Gastrocnemius medialis (tissue), 4 donors: Measurements from ENCODE around the gene TDRKH. TPM values are rescaled to one million over a fixed set of nuclear protein-coding genes. Genes with fewer than 3 reads are reported as not detected.

ENCODE experiments used
- ATAC-seq, 2 donors: fragments of 150-250 bp; one replicate each; pipeline ENCODE4 v1.9.1; 2016
- DNase-seq, 2 donors: peaks; one replicate each; pipeline ENCODE4 v3.0.0-alpha.2; 2019
- H3K27ac ChIP-seq, 4 donors: fragments of 200-600 bp; sonication (generic); 1 replicate in 1 of 4; 2 replicates in 3 of 4; pipeline ENCODE4 v1.5.1; 2016 to 2018; ENCODE audit warnings: mild to moderate bottlenecking in 2 of 4, moderate library complexity in 1 of 4
- H3K27me3 ChIP-seq, 3 donors: fragments of 200-600 bp; sonication (generic) in 2 of 3; 1 replicate in 1 of 3; 2 replicates in 2 of 3; pipeline versions ENCODE4 v1.5.1 to v1.6.0; 2016 to 2019; ENCODE audit warnings: mild to moderate bottlenecking in 1 of 3, moderate library complexity in 1 of 3
- H3K36me3 ChIP-seq, 2 donors: fragments of 200-600 bp; sonication (generic) in 1 of 2; one replicate each; pipeline ENCODE4 v1.5.1; 2017 to 2018
- H3K4me1 ChIP-seq, 2 donors: fragments of 200-600 bp; sonication (generic) in 1 of 2; one replicate each; pipeline ENCODE4 v1.5.1; 2016 to 2017; ENCODE audit warnings: mild to moderate bottlenecking in 2 of 2
- H3K4me3 ChIP-seq, 4 donors: fragments of 200-600 bp; sonication (generic) in 3 of 4; 1 replicate in 1 of 4; 2 replicates in 3 of 4; pipeline ENCODE4 v1.5.1; 2016 to 2019; ENCODE audit warnings: mild to moderate bottlenecking in 2 of 4
- H3K9me3 ChIP-seq, 3 donors: fragments of 200-600 bp; sonication (generic) in 2 of 3; 1 replicate in 1 of 3; 2 replicates in 2 of 3; pipeline ENCODE4 v1.5.1; 2016 to 2019
- POLR2A ChIP-seq, 2 donors: fragments of 450-650 bp; IDR thresholded peaks; one replicate each; pipeline ENCODE4 v1.6.1; 2017; ENCODE audit warnings: antibody characterized with exemption in 2 of 2, mild to moderate bottlenecking in 2 of 2, moderate library complexity in 2 of 2
- in situ Hi-C, 4 donors: fragments of 200-750 bp; cut with MboI; loops; one replicate each; pipeline versions ENCODE4 v1.15.0 to v1.8.0; 2017; ENCODE audit warnings: low sequenced_read_pairs in 4 of 4
- intact Hi-C: fragments of 100-400 bp; cut with DNase I; formaldehyde crosslinking; loops from one replicate; pipeline ENCODE4 v1.15.1; 2023; ENCODE audit warnings: low total_unique reads
- total RNA-seq, 4 donors: library from RNA; depleted of rRNA; stranded (reverse); fragments of >200 nt; gene quantifications; one replicate each; pipeline versions ENCODE4 v1.1.0 to v1.2.3, GENCODE V29; 2016
- TF ChIP-seq, protein P1 (sequence below), 5 experiments: fragments of 450-650 bp in 3 of 5; fragments of 200-600 bp in 2 of 5; sonication (generic) in 2 of 5; IDR thresholded peaks in 4 of 5; conservative IDR thresholded peaks in 1 of 5; 1 replicate in 4 of 5; 2 replicates in 1 of 5; pipeline ENCODE4 v1.5.1; 2016 to 2019; ENCODE audit warnings: antibody characterized with exemption in 5 of 5, mild to moderate bottlenecking in 3 of 5, moderate library complexity in 3 of 5

Gene TDRKH
- total RNA-seq, 4 donors from 2014 or later, result 3.9 to 8.3 (median 4.6) TPM

DNA sequence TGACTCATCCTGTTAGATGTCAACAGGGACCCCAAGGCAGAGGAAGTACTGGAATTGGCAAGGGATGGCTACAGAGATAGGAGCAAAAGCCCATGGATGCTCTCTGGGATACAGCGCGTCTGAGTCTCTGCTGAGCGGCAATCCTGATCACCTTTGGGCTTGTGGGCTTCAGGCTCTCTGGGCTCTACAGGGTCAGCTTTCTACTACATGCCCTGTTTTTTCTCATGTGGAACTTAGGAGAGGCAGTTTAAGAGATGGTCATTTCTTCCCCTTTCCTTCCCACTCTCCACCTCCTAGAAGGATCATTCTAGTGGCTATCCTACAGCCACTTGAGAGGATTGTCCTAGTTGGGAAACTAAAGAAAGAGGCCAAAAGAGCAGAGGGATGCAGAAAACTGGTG lies 13.6 kb upstream of the TDRKH start:
- TF ChIP-seq POLR2A (IDR thresholded peaks at IDR 0.05), result no peak
- TF ChIP-seq, protein P1, sequence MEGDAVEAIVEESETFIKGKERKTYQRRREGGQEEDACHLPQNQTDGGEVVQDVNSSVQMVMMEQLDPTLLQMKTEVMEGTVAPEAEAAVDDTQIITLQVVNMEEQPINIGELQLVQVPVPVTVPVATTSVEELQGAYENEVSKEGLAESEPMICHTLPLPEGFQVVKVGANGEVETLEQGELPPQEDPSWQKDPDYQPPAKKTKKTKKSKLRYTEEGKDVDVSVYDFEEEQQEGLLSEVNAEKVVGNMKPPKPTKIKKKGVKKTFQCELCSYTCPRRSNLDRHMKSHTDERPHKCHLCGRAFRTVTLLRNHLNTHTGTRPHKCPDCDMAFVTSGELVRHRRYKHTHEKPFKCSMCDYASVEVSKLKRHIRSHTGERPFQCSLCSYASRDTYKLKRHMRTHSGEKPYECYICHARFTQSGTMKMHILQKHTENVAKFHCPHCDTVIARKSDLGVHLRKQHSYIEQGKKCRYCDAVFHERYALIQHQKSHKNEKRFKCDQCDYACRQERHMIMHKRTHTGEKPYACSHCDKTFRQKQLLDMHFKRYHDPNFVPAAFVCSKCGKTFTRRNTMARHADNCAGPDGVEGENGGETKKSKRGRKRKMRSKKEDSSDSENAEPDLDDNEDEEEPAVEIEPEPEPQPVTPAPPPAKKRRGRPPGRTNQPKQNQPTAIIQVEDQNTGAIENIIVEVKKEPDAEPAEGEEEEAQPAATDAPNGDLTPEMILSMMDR (IDR thresholded peaks at IDR 0.05 in 4 of 5, conservative IDR thresholded peaks at IDR 0.05 in 1 of 5), result no peak
- intact Hi-C loops, result no loop called here

DNA sequence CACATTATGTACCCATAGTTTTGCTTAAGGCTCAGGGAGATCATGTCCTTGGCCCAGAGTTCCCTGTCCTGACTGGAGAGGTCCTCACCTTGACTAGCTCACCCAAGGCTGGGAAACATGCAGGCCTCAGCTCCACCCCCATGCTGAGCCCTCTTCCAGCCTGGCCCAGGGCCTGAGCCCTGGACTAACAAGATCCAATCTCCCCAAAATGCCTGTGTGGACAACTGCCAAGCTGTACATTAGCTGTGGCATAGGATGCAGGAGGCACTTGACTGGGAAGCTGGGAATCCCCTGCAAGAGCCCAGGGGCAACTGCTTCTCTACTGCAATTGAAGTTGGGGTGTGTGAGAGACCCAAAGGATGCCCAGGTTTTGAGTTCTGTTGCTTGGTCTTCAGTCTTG lies 12.9 kb upstream of the TDRKH start:
- DNase-seq (no peak), ATAC-seq (peak in 1 of 2 donors; percentile 15)
- Histone ChIP-seq H3K27ac (peak overlapping the region in 2 of 4 donors; percentile 38 to 46), H3K36me3 (no peaks in the 10 kb centered on the region), H3K4me1 (peaks cover 3% of the 10 kb centered on the region in 2 donors), H3K27me3 (no peaks in the 10 kb centered on the region), H3K9me3 (no peaks in the 10 kb centered on the region), H3K4me3 (no peak overlapping the region)
- in situ Hi-C loops, result no loop called here
- no peak for TF ChIP-seq POLR2A (IDR thresholded peaks at IDR 0.05)
- TF ChIP-seq, protein P1 (IDR thresholded peaks at IDR 0.05 in 4 of 5, conservative IDR thresholded peaks at IDR 0.05 in 1 of 5), result no peak
- intact Hi-C loops, result no loop called here

More for the DNA sequence above, 13.6 kb upstream of the TDRKH start:
- H3K27me3 ChIP-seq, result no peaks in the 10 kb centered on the region
- H3K4me1 ChIP-seq, result peaks cover 3% of the 10 kb centered on the region in 2 donors
- no peak overlapping the region for H3K4me3 ChIP-seq
- in situ Hi-C loops, result no loop called here
- no peaks in the 10 kb centered on the region for H3K36me3 ChIP-seq
- H3K27ac ChIP-seq, result no peak overlapping the region
- DNase-seq (no peak), ATAC-seq (no peak)
- no peaks in the 10 kb centered on the region for H3K9me3 ChIP-seq

DNA sequence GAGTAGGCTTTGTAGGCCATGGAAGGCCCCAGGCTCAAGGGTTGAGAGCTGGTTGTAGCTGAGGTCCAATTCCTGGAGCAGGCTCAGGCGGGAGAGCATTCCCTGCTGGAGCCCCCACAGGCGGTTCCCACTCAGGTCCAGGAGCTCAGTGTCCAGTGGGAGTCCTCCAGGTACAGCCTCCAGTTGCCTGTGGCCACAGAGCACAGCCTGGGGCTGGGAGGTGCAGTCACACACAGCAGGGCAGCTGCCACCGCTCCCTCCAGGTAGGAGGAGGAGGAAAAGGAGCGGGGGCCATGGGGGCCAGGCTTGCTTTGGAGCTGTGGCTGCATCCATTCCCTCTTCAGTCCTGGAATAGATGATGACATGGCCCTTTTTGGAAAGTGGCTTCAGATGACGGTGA lies 12.1 kb upstream of the TDRKH start:
- Histone ChIP-seq H3K27ac (peak overlapping the region in 1 of 4 donors; percentile 38), H3K9me3 (no peaks in the 10 kb centered on the region), H3K4me3 (no peak overlapping the region), H3K4me1 (peaks cover 3% of the 10 kb centered on the region in 2 donors), H3K36me3 (no peaks in the 10 kb centered on the region), H3K27me3 (no peaks in the 10 kb centered on the region)
- TF ChIP-seq, protein P1 (IDR thresholded peaks at IDR 0.05 in 4 of 5, conservative IDR thresholded peaks at IDR 0.05 in 1 of 5), result no peak
- DNase-seq (no peak), ATAC-seq (peak in 1 of 2 donors; percentile 40)
- intact Hi-C loops (no loop called here), in situ Hi-C loops (no loop called here)

DNA sequence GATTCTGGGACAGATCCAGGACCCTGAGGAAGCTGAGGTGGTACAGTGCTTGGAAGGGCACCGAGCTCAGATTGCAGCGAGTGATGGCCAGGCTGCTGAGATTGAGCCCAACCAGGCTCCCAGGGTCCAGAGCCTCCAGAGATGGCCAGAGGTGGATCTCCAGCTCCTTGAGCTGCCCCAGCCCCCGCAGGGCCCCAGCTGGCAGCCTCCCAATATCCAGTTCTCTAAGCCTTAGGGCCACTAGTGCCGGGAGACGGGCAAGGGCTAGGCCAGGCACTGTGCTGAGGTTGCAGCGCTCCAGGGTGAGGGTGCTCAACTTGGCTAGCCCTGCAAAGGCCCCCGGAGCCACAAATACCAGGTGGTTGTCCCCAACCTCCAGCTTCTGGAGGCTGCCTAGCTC lies 11.5 kb upstream of the TDRKH start:
- no peak for ATAC-seq
- H3K4me3 ChIP-seq, result no peak overlapping the region
- DNase-seq, result no peak
- intact Hi-C loops, result no loop called here
- H3K36me3 ChIP-seq, result no peaks in the 10 kb centered on the region
- H3K9me3 ChIP-seq, result no peaks in the 10 kb centered on the region
- peaks cover 0 to 3% of the 10 kb centered on the region in 2 donors for H3K4me1 ChIP-seq
- H3K27me3 ChIP-seq, result no peaks in the 10 kb centered on the region
- no peak for TF ChIP-seq POLR2A (IDR thresholded peaks at IDR 0.05)
- TF ChIP-seq, protein P1 (IDR thresholded peaks at IDR 0.05 in 4 of 5, conservative IDR thresholded peaks at IDR 0.05 in 1 of 5), result no peak
- in situ Hi-C loops, result no loop called here
- H3K27ac ChIP-seq, result no peak overlapping the region

DNA sequence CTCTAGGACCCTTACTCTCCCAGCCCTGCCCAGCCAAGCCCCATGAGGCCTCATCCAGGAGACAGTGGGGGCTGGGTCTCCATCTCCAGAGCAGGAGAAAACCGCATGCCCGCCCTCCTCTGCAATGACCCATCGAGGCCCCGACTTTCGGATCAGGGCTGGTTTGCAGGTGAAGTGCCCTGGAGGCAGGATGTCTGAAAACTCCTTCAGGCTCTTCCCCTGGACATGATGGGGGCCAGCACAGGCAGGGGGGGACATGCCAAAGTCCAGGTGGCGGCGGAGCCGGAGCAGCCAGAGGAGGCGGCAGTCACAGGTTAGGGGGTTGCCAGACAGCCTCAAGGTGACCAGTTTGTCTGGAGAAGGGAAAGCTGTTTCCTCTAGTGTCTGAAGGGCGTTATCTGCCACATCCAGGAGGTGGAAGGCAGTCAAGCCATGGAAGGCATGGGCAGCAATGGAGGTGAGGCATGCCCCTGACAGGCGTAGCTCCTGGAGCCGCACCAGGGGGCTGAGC lies 11.1 kb upstream of the TDRKH start:
- intact Hi-C loops, result no loop called here
- Histone ChIP-seq H3K27me3 (no peaks in the 10 kb centered on the region), H3K9me3 (no peaks in the 10 kb centered on the region), H3K36me3 (no peaks in the 10 kb centered on the region), H3K4me1 (peaks cover 0 to 3% of the 10 kb centered on the region in 2 donors), H3K4me3 (no peak overlapping the region), H3K27ac (no peak overlapping the region)
- in situ Hi-C loops, result no loop called here
- ATAC-seq (no peak), DNase-seq (no peak)
- TF ChIP-seq, protein P1 (IDR thresholded peaks at IDR 0.05 in 4 of 5, conservative IDR thresholded peaks at IDR 0.05 in 1 of 5), result no peak
- no peak for TF ChIP-seq POLR2A (IDR thresholded peaks at IDR 0.05)
